ENCODE data around the gene CNTNAP3B.
"Not testable (repeated sequence)": the region's sequence is repeated elsewhere in the genome, so short reads cannot be mapped to it uniquely, and the experiment has no call there.

Gene CNTNAP3B

GRCh38 chr9:42080376-42080775, 48.9 kb downstream of the CNTNAP3B start:
- not testable (repeated sequence) for H3K9ac ChIP-seq (ENCODE audit: low read length); H3K9me3 ChIP-seq (ENCODE audit: low read length); H2AFZ ChIP-seq (ENCODE audit: low read length); H3K79me2 ChIP-seq (ENCODE audit: insufficient read depth, low read length); H3K27me3 ChIP-seq (ENCODE audit: insufficient read depth, low read length); H3K4me1 ChIP-seq (ENCODE audit: insufficient read depth, low read length, severe bottlenecking); H3K36me3 ChIP-seq (ENCODE audit: insufficient read depth, low read length); H3K4me3 ChIP-seq (ENCODE audit: low read depth, low read length, poor library complexity, severe bottlenecking); H4K20me1 ChIP-seq (ENCODE audit: insufficient read depth, low read length); H3K9me2 ChIP-seq (ENCODE audit: low read depth, low read length); H3K4me2 ChIP-seq (ENCODE audit: low read length); H3F3A ChIP-seq (ENCODE audit: insufficient read depth, low read length); H3K27ac ChIP-seq (ENCODE audit: low read depth, low read length, poor library complexity, severe bottlenecking)

- H3K4me2 ChIP-seq (ENCODE audit: low read length); H3K4me3 ChIP-seq (ENCODE audit: low read depth, low read length, poor library complexity, severe bottlenecking); H3K4me1 ChIP-seq (ENCODE audit: insufficient read depth, low read length, severe bottlenecking); H3K9me3 ChIP-seq (ENCODE audit: low read length); H3K36me3 ChIP-seq (ENCODE audit: insufficient read depth, low read length); H3K9me2 ChIP-seq (ENCODE audit: low read depth, low read length); H2AFZ ChIP-seq (ENCODE audit: low read length); H3K27me3 ChIP-seq (ENCODE audit: insufficient read depth, low read length); H4K20me1 ChIP-seq (ENCODE audit: insufficient read depth, low read length); H3K9ac ChIP-seq (ENCODE audit: low read length); H3K79me2 ChIP-seq (ENCODE audit: insufficient read depth, low read length); H3F3A ChIP-seq (ENCODE audit: insufficient read depth, low read length); H3K27ac ChIP-seq (ENCODE audit: low read depth, low read length, poor library complexity, severe bottlenecking): not testable (repeated sequence)
These were observed 54.4 kb downstream of the CNTNAP3B start for GRCh38 chr9:42074868-42075267.

- not testable (repeated sequence) for H3K36me3 ChIP-seq (ENCODE audit: insufficient read depth, low read length); H3K9ac ChIP-seq (ENCODE audit: low read length); H2AFZ ChIP-seq (ENCODE audit: low read length); H3K9me2 ChIP-seq (ENCODE audit: low read depth, low read length); H4K20me1 ChIP-seq (ENCODE audit: insufficient read depth, low read length); H3K4me2 ChIP-seq (ENCODE audit: low read length); H3K4me1 ChIP-seq (ENCODE audit: insufficient read depth, low read length, severe bottlenecking); H3F3A ChIP-seq (ENCODE audit: insufficient read depth, low read length); H3K4me3 ChIP-seq (ENCODE audit: low read depth, low read length, poor library complexity, severe bottlenecking); H3K27me3 ChIP-seq (ENCODE audit: insufficient read depth, low read length); H3K9me3 ChIP-seq (ENCODE audit: low read length); H3K79me2 ChIP-seq (ENCODE audit: insufficient read depth, low read length); H3K27ac ChIP-seq (ENCODE audit: low read depth, low read length, poor library complexity, severe bottlenecking)
These were observed 58.2 kb downstream of the CNTNAP3B start for GRCh38 chr9:42071026-42071425.

- H2AFZ ChIP-seq (ENCODE audit: low read length); H3K79me2 ChIP-seq (ENCODE audit: insufficient read depth, low read length); H3K4me1 ChIP-seq (ENCODE audit: insufficient read depth, low read length, severe bottlenecking); H3K4me3 ChIP-seq (ENCODE audit: low read depth, low read length, poor library complexity, severe bottlenecking); H4K20me1 ChIP-seq (ENCODE audit: insufficient read depth, low read length); H3K9me3 ChIP-seq (ENCODE audit: low read length); H3K4me2 ChIP-seq (ENCODE audit: low read length); H3K9me2 ChIP-seq (ENCODE audit: low read depth, low read length); H3K27ac ChIP-seq (ENCODE audit: low read depth, low read length, poor library complexity, severe bottlenecking); H3K9ac ChIP-seq (ENCODE audit: low read length); H3F3A ChIP-seq (ENCODE audit: insufficient read depth, low read length); H3K36me3 ChIP-seq (ENCODE audit: insufficient read depth, low read length); H3K27me3 ChIP-seq (ENCODE audit: insufficient read depth, low read length): not testable (repeated sequence)
These were observed 59.0 kb downstream of the CNTNAP3B start for GRCh38 chr9:42070035-42070799.

GRCh38 chr9:42053874-42054273, 75.4 kb downstream of the CNTNAP3B start:
- H2AFZ ChIP-seq (ENCODE audit: low read length); H3K27me3 ChIP-seq (ENCODE audit: insufficient read depth, low read length); H3K36me3 ChIP-seq (ENCODE audit: insufficient read depth, low read length); H3K9ac ChIP-seq (ENCODE audit: low read length); H3F3A ChIP-seq (ENCODE audit: insufficient read depth, low read length); H3K9me3 ChIP-seq (ENCODE audit: low read length); H3K9me2 ChIP-seq (ENCODE audit: low read depth, low read length); H3K79me2 ChIP-seq (ENCODE audit: insufficient read depth, low read length); H4K20me1 ChIP-seq (ENCODE audit: insufficient read depth, low read length); H3K27ac ChIP-seq (ENCODE audit: low read depth, low read length, poor library complexity, severe bottlenecking); H3K4me3 ChIP-seq (ENCODE audit: low read depth, low read length, poor library complexity, severe bottlenecking); H3K4me1 ChIP-seq (ENCODE audit: insufficient read depth, low read length, severe bottlenecking); H3K4me2 ChIP-seq (ENCODE audit: low read length): not testable (repeated sequence)

GRCh38 chr9:42050701-42051100, 78.5 kb downstream of the CNTNAP3B start:
- not testable (repeated sequence) for H3F3A ChIP-seq (ENCODE audit: insufficient read depth, low read length); H3K4me2 ChIP-seq (ENCODE audit: low read length); H3K4me1 ChIP-seq (ENCODE audit: insufficient read depth, low read length, severe bottlenecking); H3K36me3 ChIP-seq (ENCODE audit: insufficient read depth, low read length); H3K9me2 ChIP-seq (ENCODE audit: low read depth, low read length); H2AFZ ChIP-seq (ENCODE audit: low read length); H3K27me3 ChIP-seq (ENCODE audit: insufficient read depth, low read length); H3K9me3 ChIP-seq (ENCODE audit: low read length); H3K79me2 ChIP-seq (ENCODE audit: insufficient read depth, low read length); H3K27ac ChIP-seq (ENCODE audit: low read depth, low read length, poor library complexity, severe bottlenecking); H3K4me3 ChIP-seq (ENCODE audit: low read depth, low read length, poor library complexity, severe bottlenecking); H3K9ac ChIP-seq (ENCODE audit: low read length); H4K20me1 ChIP-seq (ENCODE audit: insufficient read depth, low read length)

- not testable (repeated sequence) for H3K9ac ChIP-seq (ENCODE audit: low read length); H3K4me2 ChIP-seq (ENCODE audit: low read length); H3K79me2 ChIP-seq (ENCODE audit: insufficient read depth, low read length); H2AFZ ChIP-seq (ENCODE audit: low read length); H3K9me3 ChIP-seq (ENCODE audit: low read length); H3F3A ChIP-seq (ENCODE audit: insufficient read depth, low read length); H3K9me2 ChIP-seq (ENCODE audit: low read depth, low read length); H3K4me3 ChIP-seq (ENCODE audit: low read depth, low read length, poor library complexity, severe bottlenecking); H3K4me1 ChIP-seq (ENCODE audit: insufficient read depth, low read length, severe bottlenecking); H3K27ac ChIP-seq (ENCODE audit: low read depth, low read length, poor library complexity, severe bottlenecking); H4K20me1 ChIP-seq (ENCODE audit: insufficient read depth, low read length); H3K27me3 ChIP-seq (ENCODE audit: insufficient read depth, low read length); H3K36me3 ChIP-seq (ENCODE audit: insufficient read depth, low read length)
These were observed 84.7 kb downstream of the CNTNAP3B start for GRCh38 chr9:42044422-42045010.

- not testable (repeated sequence) for H3K9me2 ChIP-seq (ENCODE audit: low read depth, low read length); H4K20me1 ChIP-seq (ENCODE audit: insufficient read depth, low read length); H3K27me3 ChIP-seq (ENCODE audit: insufficient read depth, low read length); H3K9me3 ChIP-seq (ENCODE audit: low read length); H3K4me1 ChIP-seq (ENCODE audit: insufficient read depth, low read length, severe bottlenecking); H2AFZ ChIP-seq (ENCODE audit: low read length); H3K36me3 ChIP-seq (ENCODE audit: insufficient read depth, low read length); H3K9ac ChIP-seq (ENCODE audit: low read length); H3F3A ChIP-seq (ENCODE audit: insufficient read depth, low read length); H3K4me3 ChIP-seq (ENCODE audit: low read depth, low read length, poor library complexity, severe bottlenecking); H3K79me2 ChIP-seq (ENCODE audit: insufficient read depth, low read length); H3K27ac ChIP-seq (ENCODE audit: low read depth, low read length, poor library complexity, severe bottlenecking); H3K4me2 ChIP-seq (ENCODE audit: low read length)
These were observed 95.7 kb downstream of the CNTNAP3B start for GRCh38 chr9:42033541-42033940.
